Heart left ventricle (tissue), 16 donors: Measurements from ENCODE around the gene NRCAM. TPM values are rescaled to one million over a fixed set of nuclear protein-coding genes. Genes with fewer than 3 reads are reported as not detected.
A peak's percentile ranks its signal among the peaks of the same experiment; 100 is the strongest.

Experiments
- ATAC-seq, 4 donors: fragments of 200-7000 bp; cut with Tn5 transposase; one replicate each; pipeline ENCODE4 v1.9.1; 2020 to 2022; ENCODE audit warnings: moderate library complexity in 4 of 4, mild to moderate bottlenecking in 3 of 4, moderate number of reproducible peaks in 1 of 4
- DNase-seq, 5 donors: peaks; one replicate each; pipeline ENCODE4 v3.0.0-alpha.2; 2020
- H3K27ac ChIP-seq, 12 donors: fragments of 200-600 bp; sonication (generic) in 4 of 12; one replicate each; pipeline versions ENCODE4 v1.5.0 to v1.8.0; 2016 to 2022; ENCODE audit warnings: mild to moderate bottlenecking in 2 of 12
- H3K27me3 ChIP-seq, 9 donors: fragments of 200-600 bp; sonication (generic) in 2 of 9; one replicate each; pipeline versions ENCODE4 v1.5.1 to v1.8.0; 2016 to 2022; ENCODE audit warnings: mild to moderate bottlenecking in 3 of 9
- H3K36me3 ChIP-seq, 9 donors: fragments of 200-600 bp; sonication (generic) in 2 of 9; one replicate each; pipeline versions ENCODE4 v1.5.0 to v1.8.0; 2018 to 2022; ENCODE audit warnings: mild to moderate bottlenecking in 2 of 9
- H3K4me1 ChIP-seq, 12 donors: fragments of 200-600 bp; sonication (generic) in 4 of 12; one replicate each; pipeline versions ENCODE4 v1.5.0 to v1.8.0; 2016 to 2022; ENCODE audit warnings: mild to moderate bottlenecking in 3 of 12
- H3K4me3 ChIP-seq, 12 donors: fragments of 200-600 bp; sonication (generic) in 4 of 12; one replicate each; pipeline versions ENCODE4 v1.5.0 to v1.8.0; 2017 to 2022; ENCODE audit warnings: mild to moderate bottlenecking in 9 of 12, moderate library complexity in 4 of 12
- H3K9me3 ChIP-seq, 12 donors: fragments of 200-600 bp; sonication (generic) in 4 of 12; one replicate each; pipeline versions ENCODE4 v1.5.0 to v1.8.0; 2016 to 2022; ENCODE audit warnings: mild to moderate bottlenecking in 1 of 12
- CTCF ChIP-seq, 12 donors: fragments of 200-600 bp; sonication (generic) in 4 of 12; IDR thresholded peaks; one replicate each; pipeline versions ENCODE4 v1.5.0 to v1.8.0; 2018 to 2022; ENCODE audit warnings: antibody characterized with exemption in 12 of 12, mild to moderate bottlenecking in 5 of 12
- POLR2A ChIP-seq, 2 donors: fragments of 450-650 bp; IDR thresholded peaks; one replicate each; pipeline ENCODE4 v1.6.1; 2017; ENCODE audit warnings: antibody characterized with exemption in 2 of 2, mild to moderate bottlenecking in 2 of 2, moderate library complexity in 2 of 2
- WGBS, 4 donors: extraction: QIAGEN DNeasy Blood & Tissue Kit in 2 of 4; methylation state at CpG; one replicate each; pipeline versions ENCODE4 v1.1.5 to v1.1.7; 2013 to 2018; 5-methylcytosine and 5-hydroxymethylcytosine counted together
- intact Hi-C, 10 donors: fragments of 100-400 bp; cut with DNase I; formaldehyde crosslinking; loops; one replicate each; pipeline versions ENCODE4 v1.11.1 to v1.14.2; 2022
- polyA plus RNA-seq, 2 donors: library from polyadenylated mRNA; stranded (reverse); fragments of 200-250 nt; gene quantifications; one replicate each; pipeline ENCODE4 v1.2.3, GENCODE V29; 2013
- total RNA-seq, 9 donors: library from RNA; depleted of rRNA in 2 of 9; stranded (reverse); fragments of >200 nt in 2 of 9; fragmentation: NEBNext Ultra II Directional in 3 of 9; extraction: Animal tissue kit (Norgen Biotek cat#: 25700) in 3 of 9; gene quantifications; one replicate each; pipeline versions ENCODE4 v1.1.0 to v1.2.4, GENCODE V29; 2016 to 2023
- donor health status: ischemic (EF 13 %, LVEDD 7.1; RV severe dilation, severe dysfunction).
- donor health status: healthy with polysubstance abuse.
- donor health status: DM: no; HTN: yes; CAD: no.
- donor health status: DM: no; HTN: no; CAD: no.
- donor health status: ischemic (EF 25% LVEDD 6.9; RV normal size, moderate dysfunction).
- donor health status: ischemic (EF 25% LVEDD 5.7; RV mildly dilated, moderate dysfunction).
- donor health status: healthy.
- donor health status: DM: yes; HTN: yes; CAD: no.
- donor health status: ischemic (EF 35%, LVEDD 5.7; RV mildly dilated, moderate dysfunction).
- donor health status: nonischemic (EF 11% LVEDD 7.7; RV severe dilation, severe dysfunction).
- donor health status: DM: yes; HTN: yes; CAD: no.
- donor health status: PGD.
- donor health status: ischemic (EF 29% LVEDD 5.4; RV normal size, mild dysfunction).
- donor health status: nonischemic (EF 23%, LVEDD 6.1; RV moderate dilation, normal function).

Gene NRCAM
- total and polyA plus RNA-seq, 11 donors = 0.07 to 2.5 (median 0.36) TPM

- intact Hi-C loops = no loop called here
- no peak for TF ChIP-seq POLR2A (IDR thresholded peaks at IDR 0.05)
- TF ChIP-seq CTCF (IDR thresholded peaks at IDR 0.05) = no peak
- no peaks in the 10 kb centered on the region for H3K36me3 ChIP-seq
These were observed 231.8 kb downstream of the NRCAM start for GRCh38 chr7:108224387-108224786.

GRCh38 chr7:108222236-108222892 lies 233.9 kb downstream of the NRCAM start:
- no peaks in the 10 kb centered on the region for H3K36me3 ChIP-seq
- H3K4me1 ChIP-seq = no peaks in the 10 kb centered on the region
- intact Hi-C loops = no loop called here
- no peaks in the 10 kb centered on the region for H3K9me3 ChIP-seq
- ATAC-seq (no peak), DNase-seq (no peak)
- H3K27me3 ChIP-seq = no peaks in the 10 kb centered on the region
- no peak overlapping the region for H3K4me3 ChIP-seq
- 48 to 59% (median 56%) methylated on average over 7 of the region's 7 CpGs for WGBS, 4 donors
- H3K27ac ChIP-seq = no peak overlapping the region
- TF ChIP-seq CTCF (IDR thresholded peaks at IDR 0.05) = no peak
- no peak for TF ChIP-seq POLR2A (IDR thresholded peaks at IDR 0.05)

More at GRCh38 chr7:108224387-108224786, 231.8 kb downstream of the NRCAM start:
- Histone ChIP-seq H3K9me3 (no peaks in the 10 kb centered on the region), H3K27me3 (no peaks in the 10 kb centered on the region), H3K4me3 (no peak overlapping the region), H3K4me1 (no peaks in the 10 kb centered on the region), H3K27ac (no peak overlapping the region)
- 93 to 98% (median 96%) methylated on average over 1 of the region's 1 CpG for WGBS, 4 donors
- DNase-seq (no peak), ATAC-seq (no peak)

- DNase-seq = peak in 1 of 5 donors; percentile 12
- no peaks in the 10 kb centered on the region for H3K36me3 ChIP-seq
- no peak for TF ChIP-seq CTCF (IDR thresholded peaks at IDR 0.05)
- no peak overlapping the region for H3K27ac ChIP-seq
- no peak for ATAC-seq
- H3K4me1 ChIP-seq = no peaks in the 10 kb centered on the region
- intact Hi-C loops = loop anchor here in 1 of 10 donors (5.0 kb wide), 1 partner anchor 56 kb away; no protein-coding TSS in a partner anchor
- WGBS, 4 donors = 72 to 84% (median 78%) methylated on average over 6 to 7 of the region's 7 CpGs
- H3K4me3 ChIP-seq = no peak overlapping the region
- no peaks in the 10 kb centered on the region for H3K27me3 ChIP-seq
- H3K9me3 ChIP-seq = peaks cover 0 to 5% (median 0%) of the 10 kb centered on the region in 12 donors
These were observed 244.6 kb downstream of the NRCAM start for GRCh38 chr7:108211382-108212201.

- Histone ChIP-seq H3K36me3 (no peaks in the 10 kb centered on the region), H3K4me1 (no peaks in the 10 kb centered on the region), H3K27ac (no peak overlapping the region), H3K4me3 (no peak overlapping the region), H3K9me3 (peaks cover 0 to 5% (median 0%) of the 10 kb centered on the region in 12 donors), H3K27me3 (no peaks in the 10 kb centered on the region)
- ATAC-seq (no peak), DNase-seq (no peak)
- no peak for TF ChIP-seq CTCF (IDR thresholded peaks at IDR 0.05)
- no peak for TF ChIP-seq POLR2A (IDR thresholded peaks at IDR 0.05)
- WGBS, 4 donors = 96% methylated on average over 3 of the region's 3 CpGs
- intact Hi-C loops = loop anchor here in 1 of 10 donors (5.0 kb wide), 1 partner anchor 57 kb away; no protein-coding TSS in a partner anchor
These were observed 245.4 kb downstream of the NRCAM start for GRCh38 chr7:108210796-108211195.
